GM23338 (cell line): ENCODE measurements around the gene PPHLN1. TPM values are rescaled to one million over a fixed set of nuclear protein-coding genes. Genes with fewer than 3 reads are reported as not detected.

Source experiments
- ATAC-seq: fragments of 200-7000 bp; cut with Tn5 transposase; 3 replicates; pipeline ENCODE4 v1.9.1; 2020
- DNase-seq: peaks from one replicate; pipeline ENCODE4 v3.0.0-alpha.2; 2015; ENCODE audit warnings: low spot score
- H2AFZ ChIP-seq: fragments of 200-600 bp; sonication (generic); 2 replicates; pipeline ENCODE4 v1.8.0; 2016; ENCODE audit warnings: antibody characterized with exemption, mild to moderate bottlenecking, moderate library complexity
- H3F3A ChIP-seq: fragments of 200-600 bp; sonication (generic); replicated peaks from 2 replicates; pipeline ENCODE4 v1.8.0; 2017; ENCODE audit warnings: antibody characterized with exemption, mixed run types, low read depth
- H3K27ac ChIP-seq: fragments of 200-600 bp; sonication (generic); 2 replicates; pipeline ENCODE4 v1.6.1; 2016; ENCODE audit warnings: low read depth
- H3K27me3 ChIP-seq: fragments of 200-600 bp; sonication (generic); 2 replicates; pipeline ENCODE4 v1.8.0; 2016; ENCODE audit warnings: mild to moderate bottlenecking, mixed run types, moderate library complexity; ENCODE audit not compliant: insufficient read depth
- H3K36me3 ChIP-seq: fragments of 200-600 bp; sonication (generic); 2 replicates; pipeline ENCODE4 v1.8.0; 2016; ENCODE audit warnings: mild to moderate bottlenecking; ENCODE audit not compliant: insufficient read depth
- H3K4me1 ChIP-seq: fragments of 200-600 bp; sonication (generic); 2 replicates; pipeline ENCODE4 v1.8.0; 2016; ENCODE audit warnings: mild to moderate bottlenecking, moderate library complexity; ENCODE audit not compliant: insufficient read depth
- H3K4me2 ChIP-seq: fragments of 200-600 bp; sonication (generic); 2 replicates; pipeline ENCODE4 v1.7.1; 2017; ENCODE audit warnings: mixed run types
- H3K4me3 ChIP-seq: fragments of 200-600 bp; sonication (generic); 2 replicates; pipeline ENCODE4 v1.6.1; 2016; ENCODE audit warnings: mixed run types
- H3K79me2 ChIP-seq: fragments of 200-600 bp; sonication (generic); replicated peaks from 2 replicates; pipeline ENCODE4 v1.8.0; 2017; ENCODE audit warnings: mild to moderate bottlenecking; ENCODE audit not compliant: insufficient read depth
- H3K9me2 ChIP-seq: fragments of 200-600 bp; sonication (generic); 2 replicates; pipeline ENCODE4 v1.8.0; 2017; ENCODE audit not compliant: insufficient read depth
- H4K20me1 ChIP-seq: fragments of 200-600 bp; sonication (generic); replicated peaks from 2 replicates; pipeline ENCODE4 v1.8.0; 2017; ENCODE audit warnings: mild to moderate bottlenecking; ENCODE audit not compliant: insufficient read depth
- H3K27ac Mint-ChIP-seq: 2 replicates; pipeline ENCODE4 v1.8.0; 2020; ENCODE audit warnings: inconsistent platforms, mild to moderate bottlenecking, moderate library complexity, mixed read lengths
- H3K27me3 Mint-ChIP-seq: 3 replicates; pipeline ENCODE4 v1.8.0; 2022; ENCODE audit warnings: low read depth, mild to moderate bottlenecking, moderate library complexity, mixed read lengths, inconsistent platforms; ENCODE audit not compliant: insufficient read depth, poor library complexity
- H3K36me3 Mint-ChIP-seq: 3 replicates; pipeline ENCODE4 v1.8.0; 2021; ENCODE audit warnings: low read depth, mild to moderate bottlenecking, inconsistent platforms, moderate library complexity, mixed read lengths
- H3K4me1 Mint-ChIP-seq: 3 replicates; pipeline ENCODE4 v1.8.0; 2020; ENCODE audit warnings: mild to moderate bottlenecking, inconsistent platforms, mixed read lengths
- H3K4me3 Mint-ChIP-seq: 3 replicates; pipeline ENCODE4 v1.8.0; 2021; ENCODE audit warnings: moderate library complexity, mild to moderate bottlenecking, inconsistent platforms, mixed read lengths
- H3K9me3 Mint-ChIP-seq: 3 replicates; pipeline ENCODE4 v1.8.0; 2020; ENCODE audit warnings: moderate library complexity, mild to moderate bottlenecking, inconsistent platforms, mixed read lengths
- CREB1 ChIP-seq: fragments of 250-450 bp; sonication (Bioruptor Pico); IDR thresholded peaks from 2 replicates; pipeline ENCODE4 v1.5.0; 2020; ENCODE audit warnings: low read depth, mild to moderate bottlenecking, moderate library complexity
- CTCF ChIP-seq, 2 experiments: fragments of 200-600 bp in 1 of 2; sonication (generic) in 1 of 2; conservative IDR thresholded peaks; 2 replicates each; pipeline versions ENCODE4 v1.5.1 to v1.6.1; 2016 to 2017; ENCODE audit warnings: antibody characterized with exemption in 2 of 2, low read depth in 2 of 2, mild to moderate bottlenecking in 2 of 2, moderate library complexity in 1 of 2
- ETS1 ChIP-seq: IDR thresholded peaks from 2 replicates; pipeline ENCODE4 v1.6.1; 2016; ENCODE audit warnings: antibody characterized with exemption
- EZH2 ChIP-seq: fragments of 200-600 bp; sonication (generic); IDR thresholded peaks from one replicate; pipeline ENCODE4 v1.8.0; 2017; ENCODE audit warnings: antibody characterized with exemption, mild to moderate bottlenecking, low read depth; ENCODE audit not compliant: unreplicated experiment
- JUNB ChIP-seq: IDR thresholded peaks from one replicate; pipeline ENCODE4 v1.6.1; 2016; ENCODE audit warnings: antibody characterized with exemption; ENCODE audit not compliant: unreplicated experiment
- NANOG ChIP-seq: IDR thresholded peaks from 2 replicates; pipeline ENCODE4 v1.6.1; 2016; ENCODE audit warnings: antibody characterized with exemption, borderline replicate concordance
- POLR2AphosphoS5 ChIP-seq: IDR thresholded peaks from 2 replicates; pipeline ENCODE4 v1.6.1; 2016; ENCODE audit warnings: antibody characterized with exemption, low read depth
- REST ChIP-seq: IDR thresholded peaks from one replicate; pipeline ENCODE4 v1.6.1; 2018; ENCODE audit warnings: antibody characterized with exemption; ENCODE audit not compliant: unreplicated experiment
- STAT1 ChIP-seq: IDR thresholded peaks from one replicate; pipeline ENCODE4 v1.6.1; 2016; ENCODE audit warnings: antibody characterized with exemption; ENCODE audit not compliant: unreplicated experiment
- ZNF331 ChIP-seq: fragments of 250-450 bp; sonication (Bioruptor Pico); IDR thresholded peaks from 2 replicates; pipeline ENCODE4 v1.5.0; 2020; ENCODE audit warnings: low read depth, mild to moderate bottlenecking, moderate library complexity
- polyA plus RNA-seq: library from polyadenylated mRNA; unstranded; fragments of >200 nt; fragmentation: Nextera tagmentation; extraction: Ambion mirVana; gene quantifications from 2 replicates; pipeline ENCODE4 v1.2.1, GENCODE V29; 2016
- total RNA-seq: library from RNA; depleted of rRNA; stranded (reverse); fragments of >200 nt; shearing (Covaris generic); gene quantifications from 2 replicates; pipeline ENCODE4 v1.2.3, GENCODE V29; 2014

Gene PPHLN1
- total and polyA plus RNA-seq, 2 experiments from 2014 or later = 93.0 to 103 TPM

GRCh38 chr12:42365486-42365885, 39.5 kb downstream of the PPHLN1 start (continued):
- no peak for TF ChIP-seq EZH2

- H3K9me3 Mint-ChIP-seq = peaks cover 8% of the 10 kb centered on the region; the same call in 1 of the 3 replicates
- Histone ChIP-seq H3K36me3 (no peaks in the 10 kb centered on the region), H3K27me3 (no peaks in the 10 kb centered on the region), H3K27ac (peak overlapping the region; percentile 53), H3K4me2 (peak overlapping the region; percentile 60), H3K79me2 (peaks cover 26% of the 10 kb centered on the region), H2AFZ (no peak overlapping the region), H3K4me1 (peaks cover 38% of the 10 kb centered on the region), H4K20me1 (no peaks in the 10 kb centered on the region; the same call in 1 of the 2 replicates), H3K9me2 (no peaks in the 10 kb centered on the region), H3F3A (no peaks in the 10 kb centered on the region), H3K4me3 (peak overlapping the region; percentile 29; the same call in 1 of the 2 replicates)
- H3K4me3 Mint-ChIP-seq = peak overlapping the region; percentile 25
- H3K36me3 Mint-ChIP-seq = peaks cover 9% of the 10 kb centered on the region; the same call in 2 of the 3 replicates
- H3K4me1 Mint-ChIP-seq = peaks cover 49% of the 10 kb centered on the region
- TF ChIP-seq POLR2AphosphoS5 (no peak), EZH2 (no peak), STAT1 (no peak), NANOG (peak; percentile 44; the same call in 1 of the 2 replicates), CREB1 (no peak), REST (no peak)
- DNase-seq (peak; percentile 60), ATAC-seq (peak; percentile 79)
- H3K27me3 Mint-ChIP-seq = no peaks in the 10 kb centered on the region
- H3K27ac Mint-ChIP-seq = peak overlapping the region; percentile 96
Observed at GRCh38 chr12:42370013-42370412, 44.0 kb downstream of the PPHLN1 start.

GRCh38 chr12:42372154-42372791, 46.3 kb downstream of the PPHLN1 start:
- H3K79me2 ChIP-seq = peaks cover 14% of the 10 kb centered on the region
- DNase-seq (peak; percentile 85), ATAC-seq (peak; percentile 85)
- H3K27me3 Mint-ChIP-seq = no peaks in the 10 kb centered on the region
- peaks cover 8% of the 10 kb centered on the region; the same call in 1 of the 2 replicates for H3K36me3 ChIP-seq
- H3F3A ChIP-seq = no peaks in the 10 kb centered on the region
- no peak overlapping the region for H3K4me3 ChIP-seq
- H3K27me3 ChIP-seq = no peaks in the 10 kb centered on the region
- no peaks in the 10 kb centered on the region for H3K9me2 ChIP-seq
- H3K4me3 Mint-ChIP-seq = no peak overlapping the region
- H3K36me3 Mint-ChIP-seq = peaks cover 16% of the 10 kb centered on the region
- H2AFZ ChIP-seq = no peak overlapping the region
- H3K9me3 Mint-ChIP-seq = peaks cover 8% of the 10 kb centered on the region; the same call in 1 of the 3 replicates
- no peaks in the 10 kb centered on the region for H4K20me1 ChIP-seq
- H3K4me1 ChIP-seq = peaks cover 29% of the 10 kb centered on the region
- no peak for TF ChIP-seq JUNB
- TF ChIP-seq ZNF331 (CRISPR knock-in tag) = no peak
- no peak for TF ChIP-seq NANOG
- peak; percentile 83 to 92 for TF ChIP-seq CTCF (conservative IDR thresholded peaks at IDR 0.05; ENCODE audit: low read depth in 2 of 2)
- no peak for TF ChIP-seq REST
- no peak for TF ChIP-seq ETS1
- TF ChIP-seq CREB1 = no peak
- peaks cover 38% of the 10 kb centered on the region for H3K4me1 Mint-ChIP-seq
- no peak overlapping the region for H3K27ac ChIP-seq
- H3K4me2 ChIP-seq = no peak overlapping the region
- no peak overlapping the region for H3K27ac Mint-ChIP-seq
